Embryonic facial prominence (tissue), 1 donor: Measurements from ENCODE around the gene DHRS3.

Experiments used
- DNase-seq: peaks from one replicate; pipeline ENCODE4 v3.0.0-alpha.2; 2016; ENCODE audit errors: extremely low spot score

The DHRS3 gene

GRCh38 chr1:12599657-12600056, 18.4 kb downstream of the DHRS3 start:
- DNase-seq: no peak

- no peak for DNase-seq
Observed at GRCh38 chr1:12598974-12599373, 19.0 kb downstream of the DHRS3 start.

- no peak for DNase-seq
Observed at GRCh38 chr1:12597792-12598191, 20.2 kb downstream of the DHRS3 start.

GRCh38 chr1:12596007-12596821, 21.8 kb downstream of the DHRS3 start:
- DNase-seq: peak; percentile 25

- DNase-seq: no peak
Observed at GRCh38 chr1:12595757-12596006, 22.3 kb downstream of the DHRS3 start.

- no peak for DNase-seq
Observed at GRCh38 chr1:12594966-12595756, 22.8 kb downstream of the DHRS3 start.

GRCh38 chr1:12594490-12594889, 23.5 kb downstream of the DHRS3 start:
- no peak for DNase-seq

GRCh38 chr1:12593621-12594066, 24.4 kb downstream of the DHRS3 start:
- no peak for DNase-seq

- DNase-seq: no peak
Observed at GRCh38 chr1:12592496-12592895, 25.5 kb downstream of the DHRS3 start.

GRCh38 chr1:12591267-12591938, 26.6 kb downstream of the DHRS3 start:
- no peak for DNase-seq

GRCh38 chr1:12588695-12589094, 29.3 kb downstream of the DHRS3 start:
- DNase-seq: no peak

- DNase-seq: no peak
Observed at GRCh38 chr1:12587981-12588640, 29.9 kb downstream of the DHRS3 start.

- DNase-seq: no peak
Observed at GRCh38 chr1:12585951-12586942, 31.8 kb downstream of the DHRS3 start.

GRCh38 chr1:12585536-12585935, 32.5 kb downstream of the DHRS3 start:
- DNase-seq: no peak

- DNase-seq: no peak
Observed at GRCh38 chr1:12584900-12585525, 33.0 kb downstream of the DHRS3 start.

- DNase-seq: no peak
Observed at GRCh38 chr1:12583484-12583883, 34.5 kb downstream of the DHRS3 start.

- no peak for DNase-seq
Observed at GRCh38 chr1:12582649-12583048, 35.4 kb downstream of the DHRS3 start.

GRCh38 chr1:12581179-12581578, 36.8 kb downstream of the DHRS3 start:
- DNase-seq: no peak

- no peak for DNase-seq
Observed at GRCh38 chr1:12580054-12580887, 37.7 kb downstream of the DHRS3 start.
